HUES64 (cell line): ENCODE measurements around the gene CAMK2N2.
"Not testable (repeated sequence)": the region's sequence is repeated elsewhere in the genome, so short reads cannot be mapped to it uniquely, and the experiment has no call there.

ENCODE experiments used
- H3K27ac ChIP-seq: 2 replicates; pipeline ENCODE4 v1.7.0; 2013; ENCODE audit warnings: low read depth, low read length, inconsistent platforms
- H3K27me3 ChIP-seq: 2 replicates; pipeline ENCODE4 v1.6.1; 2013; ENCODE audit warnings: mild to moderate bottlenecking, low read length; ENCODE audit not compliant: insufficient read depth
- H3K36me3 ChIP-seq: 2 replicates; pipeline ENCODE4 v1.6.1; 2013; ENCODE audit warnings: mild to moderate bottlenecking, low read length; ENCODE audit not compliant: insufficient read depth
- H3K4me1 ChIP-seq: 2 replicates; pipeline ENCODE4 v1.6.1; 2013; ENCODE audit warnings: mild to moderate bottlenecking, low read length, moderate library complexity; ENCODE audit not compliant: insufficient read depth
- H3K4me3 ChIP-seq: 2 replicates; pipeline ENCODE4 v1.5.1; 2013; ENCODE audit warnings: mild to moderate bottlenecking, low read length, moderate library complexity
- H3K9ac ChIP-seq: 2 replicates; pipeline ENCODE4 v1.6.1; 2013; ENCODE audit warnings: mild to moderate bottlenecking, low read depth, low read length
- H3K9me3 ChIP-seq: 2 replicates; pipeline ENCODE4 v1.6.1; 2013; ENCODE audit warnings: low read depth, low read length; ENCODE audit not compliant: insufficient read depth
- WGBS: fragments of 150-250, 120-280 bp; methylation state at CpG from one replicate; pipeline ENCODE4 v1.1.7; 2013; ENCODE audit warnings: missing lambda C conversion rate; 5-methylcytosine and 5-hydroxymethylcytosine counted together

The CAMK2N2 gene

DNA sequence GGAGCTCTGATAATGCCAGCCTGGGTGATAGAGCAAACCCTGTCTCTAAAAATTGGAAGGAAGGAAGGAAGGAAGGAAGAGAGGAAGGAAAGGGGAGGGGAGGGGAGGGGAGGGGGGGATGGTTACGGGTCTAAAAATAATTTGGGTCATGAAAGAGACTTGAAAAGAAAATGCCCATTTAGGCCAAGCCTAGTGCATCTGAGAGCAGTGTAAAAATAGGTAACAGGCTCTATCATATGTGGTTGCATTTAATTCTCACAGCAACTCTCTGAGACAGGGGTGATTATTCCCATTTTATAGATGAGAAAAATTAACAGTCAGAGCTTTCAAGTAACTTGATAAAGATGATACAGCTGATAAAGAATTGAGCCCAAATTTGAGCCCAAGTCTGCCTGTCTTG, 10.9 kb upstream of the CAMK2N2 start:
- Histone ChIP-seq H3K4me3 (no peak overlapping the region), H3K36me3 (no peaks in the 10 kb centered on the region), H3K9ac (no peak overlapping the region), H3K4me1 (peaks cover 3% of the 10 kb centered on the region; the same call in 1 of the 2 replicates), H3K27ac (no peak overlapping the region), H3K9me3 (no peaks in the 10 kb centered on the region), H3K27me3 (peaks cover 29% of the 10 kb centered on the region)
- WGBS = 74% methylated on average over 1 of the region's 1 CpG

DNA sequence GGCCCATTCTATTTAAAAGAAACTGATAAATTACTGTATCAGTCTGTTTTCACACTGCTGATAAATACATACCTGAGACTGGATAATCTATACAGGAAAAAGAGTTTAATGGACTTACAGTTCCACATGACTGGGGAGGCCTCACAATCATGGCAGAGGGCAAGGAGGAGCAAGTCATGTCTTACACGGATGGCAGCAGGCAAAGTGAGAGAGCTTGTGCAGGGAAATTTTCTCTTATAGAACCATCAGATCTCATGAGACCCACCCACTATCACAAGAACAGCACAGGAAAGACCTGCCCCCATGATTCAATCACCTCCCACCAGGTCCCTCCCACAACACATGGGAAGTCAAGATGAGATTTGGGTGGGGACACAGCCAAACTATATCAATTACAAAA, 5.9 kb upstream of the CAMK2N2 start:
- not testable (repeated sequence) for H3K4me3 ChIP-seq, H3K9me3 ChIP-seq, H3K9ac ChIP-seq, H3K27ac ChIP-seq, H3K36me3 ChIP-seq, H3K4me1 ChIP-seq
- H3K27me3 ChIP-seq = peaks cover 30% of the 10 kb centered on the region
- WGBS = 73% methylated on average over 1 of the region's 1 CpG

DNA sequence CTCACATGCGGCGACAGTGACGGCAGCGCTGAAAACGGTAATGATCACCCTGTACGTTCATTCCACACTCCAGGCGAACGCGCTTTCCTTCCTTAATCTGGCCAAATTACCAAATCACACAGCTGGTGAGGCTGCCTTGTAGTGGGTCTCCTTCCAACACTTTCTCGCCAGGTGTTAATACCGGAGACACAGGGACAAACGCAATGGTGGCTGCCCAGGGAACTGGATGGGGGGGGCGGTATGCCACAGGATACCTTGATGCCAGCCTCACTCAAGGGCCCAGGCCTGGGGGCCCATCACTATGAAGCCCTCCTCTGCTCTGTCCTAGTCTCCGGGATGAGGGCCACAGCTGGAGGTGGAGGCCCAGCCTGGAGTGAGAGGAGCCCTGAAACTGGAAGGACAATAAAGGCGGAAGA, 1.4 kb upstream of the CAMK2N2 start:
- H3K4me3 ChIP-seq = peak overlapping the region; percentile 70
- no peaks in the 10 kb centered on the region for H3K4me1 ChIP-seq
- H3K27ac ChIP-seq = no peak overlapping the region
- 23% methylated on average over 15 of the region's 15 CpGs for WGBS
- H3K36me3 ChIP-seq = no peaks in the 10 kb centered on the region
- no peak overlapping the region for H3K9ac ChIP-seq
- peaks cover 67% of the 10 kb centered on the region for H3K27me3 ChIP-seq
- H3K9me3 ChIP-seq = no peaks in the 10 kb centered on the region

DNA sequence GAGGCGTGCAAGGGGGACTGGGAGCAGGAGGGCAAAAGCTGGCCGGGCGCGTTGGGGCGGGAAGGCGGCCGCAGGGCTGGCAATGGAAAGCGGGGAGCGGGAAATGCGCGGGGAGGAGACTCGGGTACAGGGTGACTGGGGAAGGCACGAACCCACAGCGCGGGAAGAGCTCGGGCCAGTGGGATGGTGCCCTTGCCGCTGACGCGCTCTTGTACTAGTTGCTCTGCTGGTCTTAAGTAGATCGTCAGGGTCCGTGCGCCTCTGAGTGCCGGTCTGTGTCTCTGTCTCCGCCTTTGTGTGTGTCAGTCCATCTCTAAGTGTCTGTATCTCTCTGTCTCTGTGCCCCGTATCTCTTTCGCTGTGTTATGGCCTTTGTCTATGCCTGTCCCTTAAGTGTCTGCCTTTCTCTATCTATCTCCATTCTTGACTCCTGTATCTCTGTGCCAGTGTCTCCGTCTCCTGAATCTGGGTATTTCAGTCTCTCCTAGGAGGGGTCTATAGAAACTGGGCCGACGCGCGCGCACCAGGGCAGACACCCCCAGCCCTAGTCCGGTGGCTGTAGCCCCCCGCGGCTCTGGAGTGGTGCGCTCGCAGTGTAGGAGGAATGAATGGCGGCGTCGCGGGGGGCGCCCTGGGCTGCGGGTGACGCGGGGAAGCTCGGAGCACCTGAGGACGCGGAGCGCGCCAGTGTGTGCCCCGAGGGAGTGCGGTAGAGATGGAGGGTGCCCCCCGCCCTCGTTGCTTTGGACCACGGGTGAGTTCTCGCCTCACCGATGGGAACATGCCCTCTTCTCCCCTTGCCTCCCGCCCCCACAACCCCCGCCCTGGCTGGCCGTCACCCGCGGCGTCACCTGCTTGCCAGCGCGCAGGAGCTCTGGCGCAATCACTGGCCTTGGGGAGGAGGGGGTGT, 756 bp upstream of the CAMK2N2 start:
- H3K9ac ChIP-seq = peak overlapping the region; percentile 19; the same call in 1 of the 2 replicates

DNA sequence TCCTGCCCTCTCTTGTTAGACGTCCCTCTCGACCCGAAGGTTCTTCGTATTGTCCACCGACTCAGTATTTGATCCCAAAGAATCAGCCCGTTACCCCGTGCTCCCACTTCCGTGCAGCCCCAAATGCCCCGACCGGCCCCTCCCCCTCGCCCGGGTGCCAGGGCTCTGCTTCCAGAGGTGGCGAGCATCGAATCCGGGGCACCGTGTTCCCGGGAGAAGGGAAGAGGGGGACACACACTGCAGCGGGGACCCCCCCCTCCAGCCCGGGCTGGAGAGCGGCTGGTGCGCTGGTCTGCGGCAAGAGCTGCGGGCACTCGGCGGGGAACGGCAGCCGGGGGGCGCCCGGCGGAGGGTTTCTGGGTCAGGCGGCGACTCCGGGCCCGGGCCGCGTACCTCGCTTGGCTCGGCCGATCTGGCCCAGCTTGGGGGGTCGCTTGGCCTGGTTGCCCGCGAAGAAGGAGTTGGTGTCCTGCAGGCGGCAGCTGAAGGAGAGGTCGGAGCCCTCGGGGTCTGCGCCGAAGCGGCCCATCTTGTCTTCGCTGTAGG, 556 bp downstream of the CAMK2N2 start:
- no peaks in the 10 kb centered on the region for H3K4me1 ChIP-seq
- H3K36me3 ChIP-seq = no peaks in the 10 kb centered on the region
- peak overlapping the region; percentile 70 for H3K4me3 ChIP-seq
- peaks cover 68% of the 10 kb centered on the region for H3K27me3 ChIP-seq
- H3K27ac ChIP-seq = no peak overlapping the region
- under 1% methylated on average over 49 of the region's 49 CpGs for WGBS
- H3K9ac ChIP-seq = 0 out of 2 replicates have a peak overlapping the region, but pooled peaks have one; percentile 47
- H3K9me3 ChIP-seq = no peaks in the 10 kb centered on the region

More for the DNA sequence above, 756 bp upstream of the CAMK2N2 start:
- peak overlapping the region; percentile 70 for H3K4me3 ChIP-seq
- peaks cover 68% of the 10 kb centered on the region for H3K27me3 ChIP-seq
- no peak overlapping the region for H3K27ac ChIP-seq
- H3K4me1 ChIP-seq = no peaks in the 10 kb centered on the region
- H3K9me3 ChIP-seq = no peaks in the 10 kb centered on the region
- 1% methylated on average over 66 of the region's 66 CpGs for WGBS
- H3K36me3 ChIP-seq = no peaks in the 10 kb centered on the region

DNA sequence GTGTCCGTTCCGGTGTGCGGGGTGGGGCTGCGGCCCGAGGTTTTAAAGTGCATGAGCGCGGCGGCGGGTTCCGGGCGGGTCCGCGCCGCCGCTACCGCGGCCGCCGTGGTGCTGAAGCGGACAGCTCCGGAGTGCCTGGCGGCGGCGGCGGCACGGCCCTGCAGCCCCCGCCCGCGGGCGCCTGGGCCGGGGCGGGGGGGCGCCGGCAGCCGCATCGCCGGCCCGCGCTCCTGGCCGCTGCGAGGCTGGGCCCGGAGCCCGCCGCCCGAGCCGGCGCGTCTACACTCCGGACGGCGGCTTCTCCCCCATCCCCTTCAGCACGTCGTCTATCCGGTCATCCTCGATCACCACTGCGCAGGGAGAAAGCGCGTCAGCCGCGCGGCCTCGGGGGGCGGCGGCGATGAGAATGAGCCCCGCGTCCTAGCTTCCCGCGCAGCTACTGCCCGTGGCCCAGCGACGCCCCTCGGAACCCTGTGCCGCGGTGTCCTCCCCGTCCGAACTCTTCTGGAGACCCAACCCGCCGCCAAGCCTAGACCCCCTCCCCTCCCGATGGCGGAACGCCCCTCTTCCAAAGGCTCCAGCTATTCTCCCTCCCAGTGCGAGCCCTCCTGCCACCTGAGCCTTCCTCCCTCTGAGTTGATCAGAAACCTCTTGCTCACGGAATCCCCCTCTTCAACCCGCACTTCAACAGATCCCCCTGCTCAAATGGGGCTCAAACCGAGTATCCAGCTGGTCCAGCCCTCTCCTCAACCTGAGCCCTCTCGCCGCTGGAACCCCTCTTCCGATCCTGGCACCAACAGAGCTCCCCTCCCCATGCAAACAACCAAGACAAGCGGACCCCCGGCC, 1.3 kb downstream of the CAMK2N2 start:
- Histone ChIP-seq H3K4me1 (no peaks in the 10 kb centered on the region), H3K9ac (0 out of 2 replicates have a peak overlapping the region, but pooled peaks have one; percentile 47), H3K27ac (no peak overlapping the region), H3K27me3 (peaks cover 64% of the 10 kb centered on the region), H3K36me3 (no peaks in the 10 kb centered on the region), H3K9me3 (no peaks in the 10 kb centered on the region), H3K4me3 (peak overlapping the region; percentile 70)
- WGBS = 1% methylated on average over 91 of the region's 91 CpGs

DNA sequence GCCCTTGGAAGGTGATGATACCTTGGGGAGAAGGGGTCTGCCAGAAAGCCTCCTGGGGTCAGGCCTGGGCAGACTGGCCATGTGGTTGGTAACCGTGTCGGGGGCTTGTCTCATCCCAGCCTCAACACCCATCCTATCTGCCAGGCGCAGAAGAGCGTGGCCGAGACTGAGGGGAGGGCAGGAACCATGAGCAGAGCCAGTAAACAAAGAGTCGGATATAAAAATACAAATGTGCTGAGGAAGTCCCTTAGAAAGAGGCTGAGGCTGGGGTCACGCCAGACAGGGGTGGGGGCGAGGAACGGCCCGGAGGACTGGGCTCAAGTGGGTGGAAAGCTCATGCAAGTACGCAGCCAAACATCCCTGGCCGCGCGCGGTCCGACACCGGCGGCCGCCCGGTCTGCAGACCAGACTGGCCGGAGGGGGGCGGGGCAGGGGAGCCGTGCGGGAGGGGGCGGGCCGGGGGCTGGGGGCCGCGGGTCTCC, 1.9 kb downstream of the CAMK2N2 start:
- H3K27ac ChIP-seq = no peak overlapping the region
- WGBS = 17% methylated on average over 28 of the region's 28 CpGs
- no peaks in the 10 kb centered on the region for H3K36me3 ChIP-seq
- no peaks in the 10 kb centered on the region for H3K4me1 ChIP-seq
- peaks cover 58% of the 10 kb centered on the region for H3K27me3 ChIP-seq
- H3K9ac ChIP-seq = no peak overlapping the region
- no peak overlapping the region; the same call in 1 of the 2 replicates for H3K4me3 ChIP-seq
- H3K9me3 ChIP-seq = no peaks in the 10 kb centered on the region

DNA sequence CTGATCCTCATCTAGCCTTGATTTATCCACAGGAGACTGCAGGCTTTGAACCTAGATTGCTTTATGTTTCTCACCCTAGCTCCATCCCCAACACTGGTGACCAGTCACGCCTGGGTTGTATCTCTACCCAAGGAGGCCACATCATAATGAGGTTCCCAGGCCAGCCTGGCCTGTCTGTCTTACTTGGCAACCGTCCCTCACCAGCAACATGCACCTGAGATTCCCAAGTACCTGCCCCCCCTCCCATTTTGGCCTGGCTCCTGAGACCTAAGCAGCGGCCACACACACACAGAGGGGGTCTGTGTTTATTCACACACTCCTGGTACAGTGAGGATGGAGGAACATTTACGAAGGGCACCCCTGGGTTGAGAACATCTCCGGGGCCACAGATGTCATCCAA, 2.4 kb downstream of the CAMK2N2 start:
- no peak overlapping the region for H3K4me3 ChIP-seq
- H3K36me3 ChIP-seq = no peaks in the 10 kb centered on the region
- H3K4me1 ChIP-seq = no peaks in the 10 kb centered on the region
- peaks cover 55% of the 10 kb centered on the region for H3K27me3 ChIP-seq
- 86% methylated on average over 5 of the region's 5 CpGs for WGBS
- no peak overlapping the region for H3K27ac ChIP-seq
- no peak overlapping the region for H3K9ac ChIP-seq
- no peaks in the 10 kb centered on the region for H3K9me3 ChIP-seq

DNA sequence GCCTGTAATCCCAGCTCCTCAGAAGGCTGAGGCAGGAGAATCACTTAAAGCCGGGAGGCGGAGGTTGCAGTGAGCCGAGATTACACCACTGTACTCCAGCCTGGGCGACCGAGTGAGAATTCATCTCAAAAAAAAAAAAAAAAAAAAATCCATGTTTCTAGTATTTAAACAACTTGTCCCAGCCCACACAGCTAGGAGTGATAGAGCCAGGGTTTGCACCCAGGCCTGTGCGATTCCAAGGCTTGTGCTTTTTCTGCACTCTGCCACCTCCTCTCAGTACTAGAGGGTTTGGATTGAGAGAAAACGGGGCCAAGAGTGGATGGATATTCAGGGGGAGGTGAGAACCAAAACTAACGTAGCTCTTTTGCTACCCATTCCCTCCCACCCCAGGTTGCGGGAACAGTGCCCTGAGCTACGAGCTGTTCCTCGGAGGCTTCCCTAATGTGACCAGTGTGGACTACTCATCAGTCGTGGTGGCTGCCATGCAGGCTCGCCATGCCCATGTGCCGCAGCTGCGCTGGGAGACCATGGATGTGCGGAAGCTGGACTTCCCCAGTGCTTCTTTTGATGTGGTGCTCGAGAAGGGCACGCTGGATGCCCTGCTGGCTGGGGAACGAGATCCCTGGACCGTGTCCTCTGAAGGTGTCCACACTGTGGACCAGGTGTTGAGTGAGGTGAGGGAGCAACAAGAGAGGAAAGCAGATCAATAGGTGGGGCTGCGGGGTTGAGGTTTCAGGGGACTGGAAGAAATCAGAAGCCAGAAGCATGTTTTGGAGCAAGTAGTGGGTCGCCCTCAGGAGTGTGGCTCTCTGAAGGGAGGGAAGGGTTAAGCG, 4.1 kb downstream of the CAMK2N2 start:
- Histone ChIP-seq H3K27me3 (peaks cover 42% of the 10 kb centered on the region), H3K36me3 (no peaks in the 10 kb centered on the region), H3K9ac (no peak overlapping the region), H3K27ac (no peak overlapping the region), H3K4me3 (no peak overlapping the region), H3K9me3 (no peaks in the 10 kb centered on the region), H3K4me1 (no peaks in the 10 kb centered on the region)
- 91% methylated on average over 22 of the region's 23 CpGs for WGBS

DNA sequence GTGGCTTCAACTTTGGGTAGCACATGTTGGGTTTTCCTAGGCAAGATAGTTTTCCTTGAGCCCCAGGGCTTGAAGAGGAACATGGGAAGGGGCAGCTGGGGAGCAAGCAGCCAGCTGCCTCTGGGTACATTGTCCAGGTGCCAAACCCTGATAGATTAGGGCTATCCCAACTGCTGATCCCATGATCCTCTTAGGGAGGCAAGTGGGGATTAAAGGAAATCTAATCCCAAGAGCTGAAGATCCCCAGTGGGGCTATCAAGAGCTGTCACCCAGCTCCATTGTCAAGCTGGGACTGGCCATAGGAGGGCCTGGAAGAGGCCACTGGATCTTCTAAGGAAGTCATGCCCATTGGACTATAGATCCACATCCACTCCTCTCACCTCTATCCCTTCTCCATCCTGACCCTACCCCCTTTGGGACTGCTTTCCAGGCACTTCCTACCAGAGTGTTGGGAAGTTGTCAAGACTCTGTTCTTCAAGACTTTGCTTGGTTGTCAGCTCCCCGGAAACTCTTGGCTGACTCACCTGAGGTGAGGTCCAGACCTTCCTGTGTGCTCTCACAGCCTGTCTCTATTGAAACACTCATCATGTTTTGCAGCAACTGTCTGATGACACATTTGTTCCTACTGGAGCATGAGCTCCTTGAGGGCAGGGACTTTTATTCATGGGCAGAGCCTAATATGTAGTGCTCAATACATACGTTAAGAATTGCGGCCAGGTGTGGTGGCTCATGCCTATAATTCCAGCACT, 5.9 kb downstream of the CAMK2N2 start:
- 95% methylated on average over 3 of the region's 3 CpGs for WGBS
- Histone ChIP-seq H3K27me3 (peaks cover 27% of the 10 kb centered on the region), H3K27ac (no peak overlapping the region), H3K4me1 (no peaks in the 10 kb centered on the region), H3K36me3 (no peaks in the 10 kb centered on the region), H3K4me3 (no peak overlapping the region), H3K9me3 (no peaks in the 10 kb centered on the region), H3K9ac (no peak overlapping the region)
